Caco-2 (cell line): ENCODE data around the gene RHBDD2. TPM values are rescaled to one million over a fixed set of nuclear protein-coding genes. Genes with fewer than 3 reads are reported as not detected.
A peak's percentile ranks its signal among the peaks of the same experiment; 100 is the strongest.

Experiments used
- BruUV-seq: library from RNA; stranded (reverse); fragments of 400-500 nt; replicated peaks from 2 replicates; lab custom pipeline; 2021; lab: Mats Ljungman, UMichigan
- CTCF ChIA-PET: fragments of 300-600 bp; sonication (Branson Sonifier 250); formaldehyde crosslinking; loops from one replicate; lab custom pipeline; 2022; ENCODE audit warnings: antibody characterized with exemption; lab: Charles Lee
- POLR2A ChIA-PET: fragments of 300-600 bp; sonication (Branson Sonifier 250); formaldehyde crosslinking; loops from one replicate; lab custom pipeline; 2022; ENCODE audit warnings: antibody characterized with exemption; lab: Charles Lee
- DNase-seq, 2 experiments: peaks; one replicate each; pipeline versions ENCODE4 v3.0.0 to v3.0.0-alpha.2; 2020 to 2022
- H3K27me3 ChIP-seq: replicated peaks from 2 replicates; pipeline ENCODE4 v1.6.0; 2011; ENCODE audit warnings: low read length; ENCODE audit not compliant: control insufficient read depth, insufficient read depth
- H3K36me3 ChIP-seq: 2 replicates; pipeline ENCODE4 v1.5.1; 2011; ENCODE audit warnings: low read length; ENCODE audit not compliant: control insufficient read depth, insufficient read depth
- H3K4me1 ChIP-seq: fragments of 250-450 bp; sonication (Bioruptor Pico); 2 replicates; pipeline ENCODE4 v1.5.1; 2020; ENCODE audit warnings: mild to moderate bottlenecking
- H3K4me3 ChIP-seq: 2 replicates; pipeline ENCODE4 v1.5.1; 2011; ENCODE audit warnings: low read depth, mild to moderate bottlenecking, control low read depth, low read length
- H3K9me3 ChIP-seq: fragments of 250-450 bp; sonication (Bioruptor Pico); 2 replicates; pipeline ENCODE4 v1.5.1; 2020; ENCODE audit warnings: mild to moderate bottlenecking, moderate library complexity
- H3K27ac Mint-ChIP-seq: one replicate; pipeline ENCODE4 v1.8.0; 2022; ENCODE audit warnings: mixed read lengths; ENCODE audit not compliant: unreplicated experiment
- H3K27me3 Mint-ChIP-seq: one replicate; pipeline ENCODE4 v1.8.0; 2022; ENCODE audit warnings: mixed read lengths; ENCODE audit not compliant: insufficient read depth, unreplicated experiment
- H3K36me3 Mint-ChIP-seq: one replicate; pipeline ENCODE4 v1.8.0; 2022; ENCODE audit warnings: mild to moderate bottlenecking, mixed read lengths; ENCODE audit not compliant: insufficient read depth, unreplicated experiment
- H3K4me1 Mint-ChIP-seq: one replicate; pipeline ENCODE4 v1.8.0; 2022; ENCODE audit warnings: low read depth, mixed read lengths; ENCODE audit not compliant: unreplicated experiment
- H3K4me3 Mint-ChIP-seq: one replicate; pipeline ENCODE4 v1.8.0; 2022; ENCODE audit warnings: mild to moderate bottlenecking, moderate library complexity, mixed read lengths; ENCODE audit not compliant: unreplicated experiment
- H3K9me3 Mint-ChIP-seq: one replicate; pipeline ENCODE4 v1.8.0; 2022; ENCODE audit warnings: mixed read lengths; ENCODE audit not compliant: unreplicated experiment
- CTCF ChIP-seq, 2 experiments: fragments of 200-600 bp in 1 of 2; IDR thresholded peaks; 1 replicate in 1 of 2; 2 replicates in 1 of 2; pipeline versions ENCODE4 v1.5.1 to v1.8.0; 2011 to 2022; ENCODE audit warnings: antibody characterized with exemption in 1 of 2, control low read depth in 1 of 2, inconsistent platforms in 1 of 2, low read depth in 1 of 2, low read length in 1 of 2, mild to moderate bottlenecking in 1 of 2, moderate library complexity in 1 of 2; ENCODE audit not compliant: insufficient read depth in 1 of 2, severe bottlenecking in 1 of 2, unreplicated experiment in 1 of 2
- intact Hi-C: fragments of 100-400 bp; cut with micrococcal nuclease; formaldehyde crosslinking; loops from one replicate; pipeline ENCODE4 v1.10.0; 2022; ENCODE audit not compliant: unreplicated experiment
- total RNA-seq: library from RNA; stranded (reverse); gene quantifications from 2 replicates; pipeline ENCODE4 v1.2.3, GENCODE V29; 2022

RHBDD2 gene
- total RNA-seq, 1 experiment from 2014 or later, result 55.6 TPM

GRCh38 chr7:75891815-75892411 lies 13.1 kb downstream of the RHBDD2 start:
- Histone ChIP-seq H3K9me3 (no peaks in the 10 kb centered on the region), H3K36me3 (no peaks in the 10 kb centered on the region), H3K4me1 (no peaks in the 10 kb centered on the region), H3K27me3 (no peaks in the 10 kb centered on the region), H3K4me3 (no peak overlapping the region)
- no peak overlapping the region for H3K4me3 Mint-ChIP-seq
- intact Hi-C loops, result no loop called here
- ChIA-PET POLR2A (interaction anchor here (0.6 to 1.4 kb wide), 2 partner anchors 23 to 24 kb away, joined by 3 to 6 read pairs; no protein-coding TSS in a partner anchor), CTCF (interaction anchor here (0.7 kb wide), 1 partner anchor 24 kb away, joined by 3 read pairs; no protein-coding TSS in a partner anchor)
- H3K9me3 Mint-ChIP-seq, result no peaks in the 10 kb centered on the region
- no peak for TF ChIP-seq CTCF (IDR thresholded peaks at IDR 0.05; ENCODE audit: insufficient read depth in 1 of 2, low read depth in 1 of 2, low read length in 1 of 2, severe bottlenecking in 1 of 2, unreplicated experiment in 1 of 2)
- BruUV-seq, result no TSS peak
- H3K4me1 Mint-ChIP-seq, result no peaks in the 10 kb centered on the region
- no peak for DNase-seq
- no peaks in the 10 kb centered on the region for H3K27me3 Mint-ChIP-seq
- H3K36me3 Mint-ChIP-seq, result peaks cover 28% of the 10 kb centered on the region
- peak overlapping the region; percentile 28 for H3K27ac Mint-ChIP-seq

GRCh38 chr7:75892634-75893272 lies 13.9 kb downstream of the RHBDD2 start:
- no TSS peak for BruUV-seq
- Mint-ChIP-seq H3K27ac (peak overlapping the region; percentile 28), H3K4me1 (no peaks in the 10 kb centered on the region), H3K4me3 (no peak overlapping the region), H3K36me3 (peaks cover 25% of the 10 kb centered on the region), H3K9me3 (no peaks in the 10 kb centered on the region), H3K27me3 (no peaks in the 10 kb centered on the region)
- Histone ChIP-seq H3K9me3 (no peaks in the 10 kb centered on the region), H3K36me3 (no peaks in the 10 kb centered on the region), H3K27me3 (no peaks in the 10 kb centered on the region), H3K4me1 (no peaks in the 10 kb centered on the region), H3K4me3 (no peak overlapping the region)
- no peak for DNase-seq
- CTCF ChIA-PET, result no interaction called here
- intact Hi-C loops, result no loop called here
- POLR2A ChIA-PET, result interaction anchor here (1.4 kb wide), 1 partner anchor 23 kb away, joined by 3 read pairs; no protein-coding TSS in a partner anchor
- TF ChIP-seq CTCF (IDR thresholded peaks at IDR 0.05; ENCODE audit: insufficient read depth in 1 of 2, low read depth in 1 of 2, low read length in 1 of 2, severe bottlenecking in 1 of 2, unreplicated experiment in 1 of 2), result no peak

GRCh38 chr7:75896803-75897327 lies 18.0 kb downstream of the RHBDD2 start:
- no peaks in the 10 kb centered on the region for H3K27me3 Mint-ChIP-seq
- no peak overlapping the region for H3K27ac Mint-ChIP-seq
- POLR2A ChIA-PET, result interaction anchor here (0.5 kb wide), 1 partner anchor 15 kb away, joined by 4 read pairs; no protein-coding TSS in a partner anchor
- Histone ChIP-seq H3K36me3 (no peaks in the 10 kb centered on the region), H3K4me1 (no peaks in the 10 kb centered on the region), H3K27me3 (no peaks in the 10 kb centered on the region), H3K4me3 (no peak overlapping the region), H3K9me3 (no peaks in the 10 kb centered on the region)
- H3K9me3 Mint-ChIP-seq, result no peaks in the 10 kb centered on the region
- no peak overlapping the region for H3K4me3 Mint-ChIP-seq
- no peak for TF ChIP-seq CTCF (IDR thresholded peaks at IDR 0.05; ENCODE audit: insufficient read depth in 1 of 2, low read depth in 1 of 2, low read length in 1 of 2, severe bottlenecking in 1 of 2, unreplicated experiment in 1 of 2)
- DNase-seq, result no peak
- CTCF ChIA-PET, result no interaction called here
- intact Hi-C loops, result no loop called here
- H3K36me3 Mint-ChIP-seq, result peaks cover 6% of the 10 kb centered on the region
- BruUV-seq, result no TSS peak
- no peaks in the 10 kb centered on the region for H3K4me1 Mint-ChIP-seq
